Skeletal muscle cell (primary cell): Measurements from ENCODE around the gene KLHL29.

Experiments used
- DNase-seq: peaks from one replicate; pipeline ENCODE4 v3.0.0-alpha.2; 2010; ENCODE audit warnings: low read depth
- H3K4me3 ChIP-seq: 2 replicates; pipeline ENCODE4 v1.5.1; 2011; ENCODE audit warnings: low read depth, mild to moderate bottlenecking, control low read depth, low read length, moderate library complexity

Gene KLHL29

DNA sequence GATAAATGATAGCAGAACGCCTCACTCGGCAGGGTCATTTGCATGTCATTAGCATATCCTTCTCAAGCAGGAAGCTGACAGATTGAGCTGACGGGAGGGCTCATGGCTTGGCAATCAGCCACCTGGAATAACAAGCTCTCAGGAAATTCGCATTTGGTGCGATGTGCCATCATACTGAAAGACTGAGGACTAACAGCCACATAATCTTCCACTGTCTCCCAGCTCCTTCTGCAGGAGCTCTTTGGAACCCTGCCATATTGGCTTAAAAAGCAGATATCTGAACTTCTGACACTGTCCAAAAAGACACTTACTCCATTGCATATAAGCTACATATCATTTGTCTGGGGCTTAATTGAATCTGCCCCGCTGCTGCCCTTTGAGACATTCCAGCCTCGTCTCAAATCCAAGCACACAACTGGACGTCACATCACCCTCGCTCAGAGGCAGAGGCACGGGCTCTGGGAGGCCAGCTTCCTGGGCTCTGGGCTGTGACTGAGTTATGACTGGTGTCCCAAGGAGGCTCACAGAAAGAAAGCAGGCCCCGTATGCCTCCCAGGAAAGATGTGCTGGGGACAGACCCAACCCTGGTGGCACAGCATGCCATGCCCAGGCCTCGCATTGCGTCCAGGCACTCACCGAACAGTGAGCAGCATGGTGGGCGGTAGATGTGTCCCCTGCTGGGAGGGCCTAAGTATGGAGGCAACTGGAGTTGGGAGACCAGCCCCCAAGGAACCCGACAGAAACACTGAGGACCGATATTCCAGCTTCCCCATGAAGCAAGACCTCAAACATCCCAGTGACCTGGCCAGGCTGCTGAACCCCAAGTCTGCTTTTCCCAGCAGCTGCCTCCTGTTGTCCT is 314.0 kb downstream of the KLHL29 start:
- H3K4me3 ChIP-seq = no peak overlapping the region
- DNase-seq = no peak

DNA sequence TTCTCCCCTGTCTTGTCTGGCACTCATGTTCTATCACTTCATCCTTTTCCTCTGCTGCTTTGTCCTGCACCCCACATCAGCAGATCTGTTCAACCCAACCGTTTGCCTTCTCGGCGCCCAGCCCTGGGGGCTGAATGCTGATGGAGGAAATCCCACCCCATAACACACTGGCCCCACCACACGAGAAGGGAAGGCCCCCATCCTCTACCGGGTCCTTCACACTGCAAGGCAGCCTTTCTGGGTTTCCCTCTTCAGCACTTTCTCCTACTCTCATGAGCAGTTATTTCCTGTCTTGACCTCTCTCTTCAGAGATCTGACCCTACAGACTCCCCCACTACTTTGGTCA is 314.6 kb downstream of the KLHL29 start:
- no peak overlapping the region for H3K4me3 ChIP-seq
- no peak for DNase-seq

DNA sequence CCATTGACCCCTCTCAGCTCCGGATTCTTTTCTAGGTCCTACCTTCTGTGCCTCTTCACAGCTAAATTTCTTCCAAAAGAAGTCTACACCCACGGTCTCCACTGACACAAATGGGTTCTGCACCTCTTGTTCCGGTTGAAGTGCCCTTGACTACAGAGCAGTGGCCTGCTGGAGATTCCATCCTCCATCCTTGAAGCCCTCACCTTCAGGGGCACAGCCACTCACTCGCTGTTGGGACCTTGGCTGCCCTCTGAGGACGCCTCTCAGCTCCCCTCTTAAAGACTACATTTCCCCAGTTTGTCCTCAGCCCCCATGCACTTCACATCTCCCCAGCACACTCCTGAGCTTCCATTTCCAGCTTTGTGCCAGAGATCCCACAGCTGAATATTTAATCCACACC is 315.6 kb downstream of the KLHL29 start:
- no peak overlapping the region for H3K4me3 ChIP-seq
- no peak for DNase-seq

DNA sequence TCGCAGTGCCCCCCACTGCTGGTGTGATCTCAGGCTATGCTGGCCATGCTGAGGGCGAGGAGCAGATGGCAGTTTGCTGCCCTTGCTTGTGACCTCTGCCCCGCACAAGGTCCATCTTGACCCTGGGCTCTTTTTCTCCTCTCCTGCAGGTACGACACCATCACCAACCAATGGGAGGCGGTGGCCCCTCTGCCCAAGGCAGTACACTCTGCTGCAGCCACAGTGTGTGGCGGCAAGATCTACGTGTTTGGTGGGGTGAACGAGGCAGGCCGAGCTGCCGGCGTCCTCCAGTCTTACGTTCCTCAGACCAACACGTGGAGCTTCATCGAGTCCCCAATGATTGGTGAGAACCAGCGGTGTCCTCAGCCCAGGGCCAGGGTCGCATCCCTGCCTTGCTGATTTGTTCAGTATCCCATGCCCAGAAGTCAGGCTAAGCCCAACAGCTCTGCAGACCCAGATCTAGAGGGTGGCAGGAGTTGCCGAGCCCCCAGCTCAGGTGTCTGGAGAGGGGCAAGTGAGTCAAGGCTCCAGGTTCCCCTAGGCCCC is 318.1 kb downstream of the KLHL29 start:
- H3K4me3 ChIP-seq = no peak overlapping the region
- DNase-seq = no peak

DNA sequence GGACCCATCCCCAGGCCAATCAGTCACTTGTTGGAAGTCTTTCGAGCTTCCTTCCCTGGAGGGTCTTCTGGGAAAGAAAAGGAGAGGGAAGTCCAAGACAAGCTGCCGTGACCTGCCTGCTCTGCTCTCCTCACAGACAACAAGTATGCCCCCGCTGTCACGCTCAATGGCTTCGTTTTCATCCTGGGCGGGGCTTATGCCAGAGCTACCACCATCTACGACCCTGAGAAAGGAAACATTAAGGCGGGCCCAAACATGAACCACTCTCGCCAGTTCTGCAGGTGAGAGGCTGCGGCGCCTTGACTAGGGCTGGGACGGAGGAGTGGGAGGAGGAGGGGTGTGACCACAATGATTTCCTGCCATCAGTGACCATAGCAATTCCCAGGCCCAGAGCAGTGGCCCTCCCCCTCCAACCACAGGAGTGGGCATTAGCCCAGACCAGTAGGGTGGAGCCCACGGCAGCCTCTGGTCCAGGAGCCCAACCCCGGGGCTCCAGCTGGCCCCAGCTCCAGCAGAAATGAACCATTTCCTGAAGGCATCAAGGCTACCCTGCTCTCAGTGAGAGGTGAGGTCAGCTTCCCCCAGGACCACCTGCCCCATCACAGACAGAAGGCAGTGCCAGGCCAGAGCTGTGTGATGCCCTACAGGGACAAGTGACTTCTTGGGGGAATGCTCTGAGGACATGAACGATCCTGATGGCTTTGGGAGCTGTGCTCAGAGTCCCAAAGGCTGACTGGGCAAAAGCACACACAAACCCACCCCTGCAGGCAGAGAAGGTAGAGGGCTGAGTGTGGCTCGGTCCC is 318.8 kb downstream of the KLHL29 start:
- no peak overlapping the region for H3K4me3 ChIP-seq
- DNase-seq = no peak

DNA sequence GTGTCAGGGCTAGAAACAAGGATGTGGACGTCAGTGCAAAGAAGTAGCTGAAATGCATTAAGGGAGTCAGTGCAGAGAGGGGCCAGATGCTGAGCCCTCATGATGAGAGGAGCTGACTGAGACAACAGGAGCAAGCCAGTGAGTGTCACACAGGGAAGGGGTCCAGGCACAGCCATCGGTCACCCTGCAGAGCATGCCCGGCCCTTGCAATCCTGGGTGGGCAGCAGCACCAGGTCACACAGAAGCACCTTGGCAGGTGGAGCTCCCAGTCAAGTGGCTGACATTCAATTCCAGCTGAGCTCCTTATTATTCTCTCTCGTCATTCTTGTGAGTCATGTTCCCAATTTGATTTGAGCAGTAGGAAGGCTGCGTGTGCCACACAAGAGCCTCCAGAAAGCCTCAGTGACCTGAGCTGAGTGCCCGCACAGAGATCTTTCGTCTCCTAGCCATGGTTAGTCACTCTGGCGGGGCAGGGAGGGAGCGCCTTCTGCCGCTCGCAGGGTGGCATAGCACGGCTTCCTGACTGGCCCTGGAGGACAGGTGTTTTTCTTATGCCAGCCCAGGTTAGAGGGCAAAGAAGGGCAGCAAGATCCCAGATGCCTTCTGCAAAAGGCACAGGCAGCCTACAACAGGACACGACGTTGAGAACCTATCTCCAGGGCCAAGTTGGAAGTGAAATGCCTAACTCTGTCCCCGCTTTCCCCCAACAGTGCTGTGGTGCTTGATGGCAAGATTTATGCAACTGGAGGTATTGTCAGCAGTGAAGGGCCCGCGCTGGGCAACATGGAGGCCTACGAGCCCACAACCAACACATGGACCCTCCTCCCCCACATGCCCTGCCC is 321.0 kb downstream of the KLHL29 start:
- DNase-seq = no peak
- no peak overlapping the region for H3K4me3 ChIP-seq

DNA sequence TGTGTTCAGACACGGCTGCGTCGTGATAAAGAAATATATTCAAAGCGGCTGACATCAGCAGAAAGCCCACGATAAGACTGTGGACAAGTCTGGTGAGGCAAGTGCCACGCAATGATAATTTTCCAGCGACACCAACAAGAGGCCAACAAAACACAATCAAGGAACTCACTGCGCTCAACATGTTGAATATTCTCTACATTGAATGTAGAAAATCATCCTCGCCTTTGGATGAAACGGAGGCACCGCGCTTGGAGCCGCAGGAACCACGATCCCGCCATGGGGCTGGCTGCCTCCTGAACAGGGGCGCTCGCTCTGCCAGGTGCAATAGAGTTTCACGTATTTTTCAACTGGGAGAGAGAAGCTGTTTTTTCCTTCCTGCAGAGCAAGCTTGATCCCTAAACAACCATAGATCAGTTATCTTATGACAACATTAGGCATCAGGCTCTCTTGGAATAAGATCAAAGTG is 321.7 kb downstream of the KLHL29 start:
- no peak overlapping the region for H3K4me3 ChIP-seq
- no peak for DNase-seq

DNA sequence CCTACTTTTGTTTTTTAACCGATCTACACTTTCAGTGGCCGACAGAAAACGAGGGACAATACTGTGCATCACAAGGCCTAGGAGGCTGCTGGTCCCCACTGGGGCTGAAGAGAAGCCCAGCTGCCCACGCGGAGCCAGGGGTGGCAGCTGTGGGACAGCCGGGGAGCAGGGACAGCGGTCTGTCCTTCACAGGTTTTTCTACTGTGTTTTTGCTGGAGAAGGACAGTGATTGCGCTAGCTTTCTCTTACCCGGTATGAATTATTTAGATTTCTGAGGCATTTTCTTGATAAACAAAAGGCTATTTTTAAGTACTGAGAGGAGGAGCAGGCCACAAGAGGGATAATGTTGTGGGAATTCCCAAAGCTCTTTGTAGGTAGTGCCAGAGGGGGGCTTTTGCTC is 322.1 kb downstream of the KLHL29 start:
- no peak for DNase-seq
- H3K4me3 ChIP-seq = no peak overlapping the region

DNA sequence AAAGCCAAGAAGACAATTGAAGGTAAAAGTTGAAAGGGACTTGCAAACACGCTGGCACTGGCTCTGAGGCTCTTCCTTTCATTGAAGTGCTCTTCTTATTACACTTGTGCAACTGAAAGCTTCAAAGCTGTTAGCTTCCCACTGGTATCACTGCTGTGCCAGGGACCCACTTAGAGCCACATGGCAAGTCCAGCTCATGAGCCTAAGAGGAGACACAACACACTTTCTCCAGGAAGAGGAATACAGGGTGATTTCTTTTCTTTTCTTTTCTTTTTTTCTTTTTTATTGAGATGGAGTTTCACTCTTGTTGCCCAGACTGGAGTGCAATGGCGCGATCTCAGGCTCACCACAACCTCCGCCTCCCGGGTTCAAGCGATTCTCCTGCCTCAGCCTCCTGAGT is 323.8 kb downstream of the KLHL29 start:
- no peak for DNase-seq
- no peak overlapping the region for H3K4me3 ChIP-seq

DNA sequence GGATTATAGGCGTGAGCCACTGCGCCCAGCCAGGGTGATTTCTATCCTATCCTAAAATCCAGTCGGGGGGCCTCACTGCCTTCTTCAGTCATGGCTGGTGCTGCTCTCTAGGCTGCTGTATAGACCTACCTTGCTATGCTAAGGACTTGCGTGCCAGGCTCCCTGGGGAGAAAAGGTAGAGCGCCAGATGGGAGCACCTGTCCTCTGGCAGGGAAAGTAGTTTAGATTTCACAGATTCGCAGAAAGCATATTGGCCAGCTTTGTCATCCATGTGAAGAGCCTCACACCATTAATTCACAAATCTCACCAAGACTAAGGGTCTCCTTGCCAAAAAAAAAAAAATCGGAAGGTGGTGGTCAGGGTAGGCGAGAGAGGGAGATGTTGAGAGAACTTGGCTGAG is 324.3 kb downstream of the KLHL29 start:
- no peak overlapping the region for H3K4me3 ChIP-seq
- DNase-seq = no peak

DNA sequence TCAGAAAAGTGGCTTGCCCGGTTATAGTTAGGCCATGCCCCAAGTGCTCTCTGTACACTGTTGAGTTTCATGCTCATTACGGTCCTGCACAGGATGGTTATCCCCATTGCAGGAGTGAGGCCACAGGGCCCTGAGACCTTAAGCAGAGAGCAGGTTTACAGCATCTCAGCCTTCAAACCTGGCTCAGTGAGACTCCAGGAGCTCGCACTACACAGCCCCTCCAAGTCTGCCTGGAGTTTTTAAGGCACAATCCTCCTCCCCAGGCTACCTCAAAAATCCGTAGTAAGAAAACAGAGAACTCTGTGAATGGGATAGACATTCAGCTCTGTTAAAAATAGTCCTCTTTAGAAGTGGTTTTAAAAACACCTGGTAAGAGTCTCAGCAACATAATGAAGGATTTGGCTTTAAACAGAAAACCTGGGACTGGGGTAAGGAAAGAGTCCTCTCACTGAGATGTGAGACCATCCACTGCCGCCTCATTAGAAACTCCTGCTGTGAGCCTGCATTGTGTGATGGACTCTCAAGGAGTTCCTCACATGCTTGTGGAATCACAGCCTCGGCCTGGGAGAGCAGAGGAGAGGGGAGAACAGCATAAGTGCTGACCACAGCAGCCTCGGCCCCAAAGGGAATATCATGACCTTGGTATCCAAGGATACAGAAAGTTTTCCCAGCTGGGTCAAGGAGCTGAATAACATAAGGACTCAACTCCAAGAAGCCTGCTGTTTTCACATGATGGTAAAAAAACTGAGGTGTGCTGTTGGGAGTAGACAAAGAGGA is 327.2 kb downstream of the KLHL29 start:
- H3K4me3 ChIP-seq = no peak overlapping the region
- DNase-seq = peak; percentile 50

DNA sequence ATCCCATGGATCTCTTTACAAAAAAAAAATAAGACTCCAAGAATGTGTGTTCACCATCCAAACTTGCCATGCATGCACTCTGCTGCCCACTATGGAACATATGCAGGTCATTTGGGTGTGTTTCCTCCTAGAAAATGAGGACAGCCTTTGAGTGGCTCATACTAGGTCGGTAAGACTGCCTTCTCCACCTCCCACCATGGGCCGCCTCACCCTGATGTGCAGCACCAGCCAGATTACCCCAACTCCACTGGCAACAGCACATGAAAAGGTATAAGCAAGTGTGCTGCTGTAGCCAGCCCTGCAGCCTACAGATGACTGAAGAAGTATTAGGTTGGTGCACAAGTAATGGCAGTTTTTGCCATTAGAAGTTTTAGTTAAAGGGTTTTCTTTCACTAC is 327.8 kb downstream of the KLHL29 start:
- DNase-seq = no peak
- no peak overlapping the region for H3K4me3 ChIP-seq

DNA sequence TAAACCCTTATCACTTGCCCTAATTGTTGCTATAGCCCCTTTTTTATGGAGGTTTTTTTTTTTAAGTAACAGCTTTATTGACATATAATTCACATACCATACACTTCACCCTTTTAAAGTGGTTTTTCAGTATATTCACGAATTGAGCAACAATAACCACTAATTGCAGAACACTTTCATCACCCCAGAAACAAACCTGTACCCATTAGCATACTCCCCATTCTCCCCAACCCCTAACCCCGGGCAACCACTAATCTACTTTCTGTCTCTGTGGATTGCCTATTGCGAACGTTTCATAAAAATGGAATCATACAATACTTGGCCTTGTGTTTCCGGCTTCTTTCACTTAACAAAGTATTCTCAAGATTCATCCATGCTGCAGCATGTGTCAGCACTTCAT is 328.4 kb downstream of the KLHL29 start:
- DNase-seq = no peak
- H3K4me3 ChIP-seq = no peak overlapping the region

DNA sequence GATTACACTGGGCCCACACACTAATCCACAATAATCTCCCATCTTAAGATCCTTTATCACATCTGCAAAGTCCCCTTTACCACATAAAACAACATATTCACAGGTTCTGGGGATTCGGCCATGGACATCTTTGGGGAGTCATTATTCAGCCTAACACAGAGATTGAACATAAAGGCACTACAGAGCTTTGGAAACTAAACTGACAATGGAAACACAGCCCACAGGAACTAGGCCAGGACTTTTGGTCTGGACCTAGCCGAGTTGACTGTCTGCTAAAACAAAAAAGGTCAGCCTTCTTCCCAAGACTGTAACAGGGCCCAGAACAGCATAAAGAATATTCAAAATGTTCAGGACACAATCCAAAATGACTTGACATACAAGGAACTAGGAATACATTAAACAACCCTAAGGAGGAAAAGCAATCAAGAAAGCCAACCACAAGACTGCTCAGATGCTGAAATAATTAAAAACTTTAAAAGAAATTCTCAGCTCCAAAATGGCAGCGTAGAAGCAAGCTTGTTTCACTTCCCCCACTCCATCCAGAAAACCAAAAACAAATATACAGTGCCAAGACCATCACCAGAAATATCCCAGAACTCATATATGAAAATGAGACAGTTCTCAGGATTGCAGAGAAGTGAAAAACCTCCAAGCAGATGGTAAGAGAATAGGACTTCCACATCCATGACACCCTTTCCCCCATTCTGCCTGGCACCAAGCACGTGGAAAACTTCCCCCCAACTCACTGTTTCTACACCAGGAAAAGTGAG is 334.1 kb downstream of the KLHL29 start:
- no peak for DNase-seq
- no peak overlapping the region for H3K4me3 ChIP-seq

DNA sequence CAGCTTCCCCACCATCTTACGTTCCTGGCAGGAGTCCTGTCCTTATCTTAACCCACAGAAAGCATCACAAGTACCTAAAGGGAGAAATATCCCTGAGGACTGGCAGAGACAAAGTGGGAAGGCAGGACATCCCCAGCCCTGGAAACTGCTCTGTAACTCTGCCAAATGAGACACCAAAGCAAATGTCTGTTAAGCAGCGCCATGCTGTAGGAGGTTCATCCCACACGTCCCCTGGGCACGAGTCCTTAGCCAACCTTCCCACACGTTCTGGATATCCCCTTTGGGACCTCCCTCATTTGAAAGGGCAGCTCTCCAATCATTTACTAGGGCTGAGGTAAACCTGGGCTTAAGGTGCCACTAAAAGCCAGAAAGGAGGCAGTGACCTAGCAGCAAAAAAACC is 334.7 kb downstream of the KLHL29 start:
- no peak overlapping the region for H3K4me3 ChIP-seq
- no peak for DNase-seq

DNA sequence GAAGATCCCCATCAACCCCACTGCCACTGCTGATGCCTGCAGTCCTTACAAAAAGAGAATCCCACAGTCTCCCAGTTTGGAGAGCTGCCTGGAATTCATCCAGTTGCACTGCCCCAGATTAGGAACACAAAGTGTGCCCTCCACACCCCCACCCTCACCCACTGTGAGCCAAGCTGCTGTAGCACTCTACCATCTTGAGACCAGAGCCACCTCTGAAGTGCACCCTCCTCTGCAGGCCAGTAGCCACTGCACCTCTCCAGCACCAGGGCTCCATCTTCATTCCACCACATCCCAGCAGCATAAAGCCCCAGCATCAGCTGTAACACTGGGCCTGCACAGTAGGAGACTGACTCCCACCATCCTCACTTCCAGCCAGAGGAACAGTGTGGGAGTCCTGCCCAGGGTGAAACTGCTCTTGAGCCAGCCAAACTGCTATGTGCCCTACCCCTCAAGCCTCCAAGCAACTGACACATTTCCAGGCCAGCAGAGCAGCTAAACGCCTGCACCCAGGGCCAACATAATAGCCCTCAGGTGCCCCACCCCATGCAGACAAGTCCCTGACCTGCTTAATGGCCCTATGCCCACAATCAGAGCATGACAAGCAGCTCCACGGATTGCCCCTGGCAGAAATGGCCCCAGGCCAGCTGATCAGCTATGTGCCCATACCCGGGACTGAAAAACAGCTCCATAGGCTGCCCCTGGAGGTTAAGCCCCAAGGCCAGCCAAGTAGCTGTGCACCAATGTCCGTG is 335.9 kb downstream of the KLHL29 start:
- DNase-seq = no peak
- H3K4me3 ChIP-seq = no peak overlapping the region

DNA sequence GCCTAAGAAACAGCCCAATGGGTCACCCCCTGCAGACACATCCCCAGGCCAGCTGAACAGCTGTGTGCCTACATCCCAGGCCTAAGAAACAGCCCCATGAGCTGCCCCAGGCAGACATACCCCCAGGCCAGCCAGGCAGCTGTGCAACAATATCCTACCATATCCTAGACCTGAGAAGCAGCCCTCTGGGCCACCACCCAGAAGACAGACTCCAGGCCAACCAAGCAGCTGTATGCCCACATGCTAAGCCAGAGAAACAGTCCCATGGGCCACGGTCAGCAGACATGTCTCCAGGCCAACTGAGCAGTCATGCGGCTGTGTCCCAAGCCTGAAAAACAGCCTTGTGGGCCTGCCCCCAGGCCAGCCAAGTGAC is 336.5 kb downstream of the KLHL29 start:
- no peak for DNase-seq
- H3K4me3 ChIP-seq = no peak overlapping the region

DNA sequence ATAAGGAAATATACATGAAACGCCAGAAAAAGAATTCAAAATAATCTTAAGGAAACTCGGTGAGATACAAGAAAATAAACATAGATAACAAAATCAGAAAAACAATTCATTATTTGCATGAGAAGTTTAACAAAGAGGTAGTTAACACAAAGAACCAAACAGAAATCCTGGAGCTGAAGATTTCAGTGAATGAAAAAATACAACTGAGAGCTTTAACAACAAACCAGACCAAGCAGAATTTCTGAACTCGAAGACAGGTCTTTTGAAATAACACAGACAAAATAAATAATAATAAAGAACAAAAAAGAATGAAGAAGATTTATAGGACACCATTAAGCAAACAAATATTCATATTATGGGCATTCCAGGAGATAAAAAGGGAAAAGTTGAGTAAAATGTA is 337.3 kb downstream of the KLHL29 start:
- H3K4me3 ChIP-seq = no peak overlapping the region
- DNase-seq = no peak
